DOHH2 (cell line): Measurements from ENCODE around the gene ATMIN.

Experiments
- CTCF ChIP-seq: fragments of 200-600 bp; sonication (generic); IDR thresholded peaks from one replicate; pipeline ENCODE4 v1.5.1; 2014; ENCODE audit warnings: antibody characterized with exemption, mild to moderate bottlenecking, low read depth, low read length; ENCODE audit not compliant: poor library complexity, severe bottlenecking
- EZH2phosphoT487 ChIP-seq: fragments of 200-600 bp; sonication (generic); IDR thresholded peaks from 2 replicates; pipeline ENCODE4 v1.6.1; 2017; ENCODE audit warnings: borderline replicate concordance, mild to moderate bottlenecking, antibody characterized with exemption, low read length, moderate library complexity, mixed read lengths

GRCh38 chr16:81080233-81080632 lies 44.6 kb downstream of the ATMIN start:
- no peak for TF ChIP-seq CTCF
- no peak for TF ChIP-seq EZH2phosphoT487
